OCI-LY7 (cell line): Measurements from ENCODE around the gene TPRG1L. TPM values are rescaled to one million over a fixed set of nuclear protein-coding genes. Genes with fewer than 3 reads are reported as not detected.

Source experiments
- BruUV-seq: library from RNA; stranded (reverse); fragments of 400-500 nt; replicated peaks from 2 replicates; lab custom pipeline; 2021; lab: Mats Ljungman, UMichigan
- CTCF ChIA-PET: fragments of 300-600 bp; sonication (Branson Sonifier 250); formaldehyde crosslinking; loops from one replicate; lab custom pipeline; 2022; ENCODE audit warnings: antibody characterized with exemption; ENCODE audit not compliant: unreplicated experiment; lab: Charles Lee
- POLR2A ChIA-PET: fragments of 300-600 bp; sonication (Branson Sonifier 250); formaldehyde crosslinking; loops from one replicate; lab custom pipeline; 2022; ENCODE audit warnings: antibody characterized with exemption; lab: Charles Lee
- DNase-seq: peaks from one replicate; pipeline ENCODE4 v3.0.0-alpha.2; 2015; ENCODE audit warnings: low spot score
- H2AFZ ChIP-seq: fragments of 200-600 bp; sonication (generic), shearing (Covaris generic); 2 replicates; pipeline ENCODE4 v1.6.1; 2014; ENCODE audit warnings: mild to moderate bottlenecking, antibody characterized with exemption, low read length, moderate library complexity
- H3K27ac ChIP-seq: fragments of 200-600 bp; sonication (generic); 2 replicates; pipeline ENCODE4 v1.5.1; 2014; ENCODE audit warnings: mixed run types, low read depth, mild to moderate bottlenecking, moderate library complexity, low read length, inconsistent platforms; ENCODE audit not compliant: poor library complexity, severe bottlenecking
- H3K36me3 ChIP-seq: fragments of 200-600 bp; sonication (generic); 2 replicates; pipeline ENCODE4 v1.6.1; 2014; ENCODE audit warnings: mild to moderate bottlenecking, antibody characterized with exemption, low read length, moderate library complexity, mixed read lengths; ENCODE audit not compliant: insufficient read depth
- H3K4me1 ChIP-seq: fragments of 200-600 bp; sonication (generic); 2 replicates; pipeline ENCODE4 v1.5.1; 2014; ENCODE audit warnings: mild to moderate bottlenecking, low read length; ENCODE audit not compliant: insufficient read depth, poor library complexity, severe bottlenecking
- H3K4me2 ChIP-seq: fragments of 200-600 bp; sonication (generic); 2 replicates; pipeline ENCODE4 v1.6.1; 2014; ENCODE audit warnings: mild to moderate bottlenecking, low read length
- H3K4me3 ChIP-seq: fragments of 200-600 bp; sonication (generic); 2 replicates; pipeline ENCODE4 v1.5.1; 2014; ENCODE audit warnings: mild to moderate bottlenecking, low read depth, low read length; ENCODE audit not compliant: poor library complexity, severe bottlenecking
- H3K79me2 ChIP-seq: fragments of 200-600 bp; sonication (generic); 2 replicates; pipeline ENCODE4 v1.6.1; 2016; ENCODE audit warnings: low read depth, mild to moderate bottlenecking, low read length, moderate library complexity, mixed read lengths; ENCODE audit not compliant: insufficient read depth
- H3K9me2 ChIP-seq: fragments of 200-600 bp; sonication (generic); 2 replicates; pipeline ENCODE4 v1.6.1; 2016; ENCODE audit warnings: mild to moderate bottlenecking, low read length, mixed read lengths; ENCODE audit not compliant: insufficient read depth
- H3K9me3 ChIP-seq: fragments of 200-600 bp; sonication (generic); 2 replicates; pipeline ENCODE4 v1.6.1; 2014; ENCODE audit warnings: mild to moderate bottlenecking, mixed run types, low read length, mixed read lengths
- H4K20me1 ChIP-seq: fragments of 200-600 bp; sonication (generic); 2 replicates; pipeline ENCODE4 v1.6.1; 2014; ENCODE audit warnings: mild to moderate bottlenecking, antibody characterized with exemption, low read length, moderate library complexity, mixed read lengths; ENCODE audit not compliant: insufficient read depth
- EZH2phosphoT487 ChIP-seq: fragments of 200-600 bp; sonication (generic); IDR thresholded peaks from 2 replicates; pipeline ENCODE4 v1.6.1; 2018; ENCODE audit warnings: low read depth, borderline replicate concordance, mild to moderate bottlenecking, mixed run types, antibody characterized with exemption, low read length, moderate library complexity, mixed read lengths
- intact Hi-C: fragments of 100-400 bp; cut with micrococcal nuclease; formaldehyde crosslinking; loops from one replicate; pipeline ENCODE4 v1.10.0; 2022; ENCODE audit not compliant: unreplicated experiment
- total RNA-seq, 2 experiments: library from RNA; depleted of rRNA in 1 of 2; stranded (reverse); fragments of >200 nt in 1 of 2; shearing (Covaris generic) in 1 of 2; gene quantifications; 2 replicates each; pipeline ENCODE4 v1.2.3, GENCODE V29; 2014 to 2022
- TF ChIP-seq, protein P1 (sequence below): fragments of 200-600 bp; sonication (generic); conservative IDR thresholded peaks from 2 replicates; pipeline ENCODE4 v1.5.1; 2014; ENCODE audit warnings: mild to moderate bottlenecking, antibody characterized with exemption, low read length, moderate library complexity, mixed read lengths

The TPRG1L gene
- total RNA-seq, 2 experiments from 2014 or later, result 3.1 to 6.8 TPM

GRCh38 chr1:3598051-3598491 lies 26.7 kb upstream of the TPRG1L start:
- Histone ChIP-seq H3K79me2 (no peaks in the 10 kb centered on the region), H4K20me1 (no peaks in the 10 kb centered on the region), H3K4me3 (peak overlapping the region; percentile 16), H3K4me1 (peaks cover 29% of the 10 kb centered on the region), H3K9me2 (no peaks in the 10 kb centered on the region), H2AFZ (peak overlapping the region; percentile 48), H3K27ac (peak overlapping the region; percentile 52), H3K4me2 (peak overlapping the region; percentile 57), H3K36me3 (no peaks in the 10 kb centered on the region), H3K9me3 (no peaks in the 10 kb centered on the region)
- no peak for TF ChIP-seq EZH2phosphoT487
- TF ChIP-seq, protein P1, sequence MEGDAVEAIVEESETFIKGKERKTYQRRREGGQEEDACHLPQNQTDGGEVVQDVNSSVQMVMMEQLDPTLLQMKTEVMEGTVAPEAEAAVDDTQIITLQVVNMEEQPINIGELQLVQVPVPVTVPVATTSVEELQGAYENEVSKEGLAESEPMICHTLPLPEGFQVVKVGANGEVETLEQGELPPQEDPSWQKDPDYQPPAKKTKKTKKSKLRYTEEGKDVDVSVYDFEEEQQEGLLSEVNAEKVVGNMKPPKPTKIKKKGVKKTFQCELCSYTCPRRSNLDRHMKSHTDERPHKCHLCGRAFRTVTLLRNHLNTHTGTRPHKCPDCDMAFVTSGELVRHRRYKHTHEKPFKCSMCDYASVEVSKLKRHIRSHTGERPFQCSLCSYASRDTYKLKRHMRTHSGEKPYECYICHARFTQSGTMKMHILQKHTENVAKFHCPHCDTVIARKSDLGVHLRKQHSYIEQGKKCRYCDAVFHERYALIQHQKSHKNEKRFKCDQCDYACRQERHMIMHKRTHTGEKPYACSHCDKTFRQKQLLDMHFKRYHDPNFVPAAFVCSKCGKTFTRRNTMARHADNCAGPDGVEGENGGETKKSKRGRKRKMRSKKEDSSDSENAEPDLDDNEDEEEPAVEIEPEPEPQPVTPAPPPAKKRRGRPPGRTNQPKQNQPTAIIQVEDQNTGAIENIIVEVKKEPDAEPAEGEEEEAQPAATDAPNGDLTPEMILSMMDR, result no peak
- no TSS peak for BruUV-seq
- intact Hi-C loops, result no loop called here
- DNase-seq, result no peak
- ChIA-PET POLR2A (no interaction called here), CTCF (no interaction called here)

DNA sequence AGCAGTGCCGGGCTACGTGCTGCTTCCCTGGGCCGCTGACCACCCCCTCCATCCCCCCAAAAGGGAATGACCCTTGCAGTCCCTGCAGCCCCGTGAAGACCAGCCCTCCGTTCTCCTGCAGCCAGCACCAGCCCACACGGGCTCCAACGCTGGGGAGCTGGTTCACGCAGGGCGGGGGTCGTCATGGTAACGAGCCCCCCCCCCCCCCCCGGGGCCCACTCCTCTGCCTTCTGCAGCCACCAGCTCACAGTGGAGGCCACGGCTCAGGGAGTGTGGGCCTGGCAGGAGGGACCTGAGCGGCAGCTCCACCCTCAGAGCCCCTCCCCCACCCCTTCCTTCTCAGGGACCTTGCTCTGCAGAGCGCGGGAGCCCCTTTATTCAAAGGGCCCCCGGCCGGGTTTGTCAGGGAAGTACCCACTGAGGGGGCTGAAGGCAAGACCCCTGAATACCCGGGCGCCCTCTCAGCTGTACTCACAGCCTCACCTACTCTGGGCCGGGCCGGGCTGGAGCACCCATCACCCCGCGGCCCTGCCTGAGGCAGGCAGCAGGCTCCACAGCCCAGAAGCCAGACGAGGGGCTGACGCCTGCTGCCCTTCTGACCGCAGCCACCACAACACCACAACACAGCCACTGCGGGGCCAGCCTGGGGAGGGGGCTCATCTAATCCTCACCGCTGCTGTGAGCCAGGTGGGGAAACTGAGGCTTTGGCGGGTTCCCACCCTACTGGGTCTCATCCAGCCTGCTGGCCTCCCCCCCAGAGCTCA lies 26.1 kb upstream of the TPRG1L start:
- BruUV-seq, result no TSS peak
- Histone ChIP-seq H3K4me2 (no peak overlapping the region), H3K36me3 (no peaks in the 10 kb centered on the region), H2AFZ (no peak overlapping the region), H3K4me3 (no peak overlapping the region), H4K20me1 (no peaks in the 10 kb centered on the region), H3K27ac (no peak overlapping the region), H3K9me2 (no peaks in the 10 kb centered on the region), H3K4me1 (peaks cover 25% of the 10 kb centered on the region), H3K79me2 (no peaks in the 10 kb centered on the region), H3K9me3 (no peaks in the 10 kb centered on the region)
- DNase-seq, result no peak
- POLR2A ChIA-PET, result interaction anchor here (0.6 kb wide), 1 partner anchor 761 kb away, joined by 4 read pairs; no protein-coding TSS in a partner anchor
- TF ChIP-seq, protein P1, result no peak
- TF ChIP-seq EZH2phosphoT487, result no peak
- CTCF ChIA-PET, result no interaction called here
- intact Hi-C loops, result no loop called here

- no peak overlapping the region for H3K27ac ChIP-seq
- TF ChIP-seq EZH2phosphoT487, result no peak
- TF ChIP-seq, protein P1, result no peak
- BruUV-seq, result no TSS peak
These were observed 25.5 kb upstream of the TPRG1L start for GRCh38 chr1:3599286-3599811.

More at GRCh38 chr1:3599286-3599811, 25.5 kb upstream of the TPRG1L start:
- DNase-seq, result no peak
- Histone ChIP-seq H3K9me2 (no peaks in the 10 kb centered on the region), H4K20me1 (no peaks in the 10 kb centered on the region), H3K4me2 (no peak overlapping the region), H3K4me1 (peaks cover 24% of the 10 kb centered on the region), H3K9me3 (no peaks in the 10 kb centered on the region), H3K4me3 (no peak overlapping the region), H3K79me2 (no peaks in the 10 kb centered on the region), H2AFZ (no peak overlapping the region), H3K36me3 (no peaks in the 10 kb centered on the region)
- ChIA-PET POLR2A (no interaction called here), CTCF (no interaction called here)
- intact Hi-C loops, result no loop called here
